ENCODE data around the gene CENPQ.

DNA sequence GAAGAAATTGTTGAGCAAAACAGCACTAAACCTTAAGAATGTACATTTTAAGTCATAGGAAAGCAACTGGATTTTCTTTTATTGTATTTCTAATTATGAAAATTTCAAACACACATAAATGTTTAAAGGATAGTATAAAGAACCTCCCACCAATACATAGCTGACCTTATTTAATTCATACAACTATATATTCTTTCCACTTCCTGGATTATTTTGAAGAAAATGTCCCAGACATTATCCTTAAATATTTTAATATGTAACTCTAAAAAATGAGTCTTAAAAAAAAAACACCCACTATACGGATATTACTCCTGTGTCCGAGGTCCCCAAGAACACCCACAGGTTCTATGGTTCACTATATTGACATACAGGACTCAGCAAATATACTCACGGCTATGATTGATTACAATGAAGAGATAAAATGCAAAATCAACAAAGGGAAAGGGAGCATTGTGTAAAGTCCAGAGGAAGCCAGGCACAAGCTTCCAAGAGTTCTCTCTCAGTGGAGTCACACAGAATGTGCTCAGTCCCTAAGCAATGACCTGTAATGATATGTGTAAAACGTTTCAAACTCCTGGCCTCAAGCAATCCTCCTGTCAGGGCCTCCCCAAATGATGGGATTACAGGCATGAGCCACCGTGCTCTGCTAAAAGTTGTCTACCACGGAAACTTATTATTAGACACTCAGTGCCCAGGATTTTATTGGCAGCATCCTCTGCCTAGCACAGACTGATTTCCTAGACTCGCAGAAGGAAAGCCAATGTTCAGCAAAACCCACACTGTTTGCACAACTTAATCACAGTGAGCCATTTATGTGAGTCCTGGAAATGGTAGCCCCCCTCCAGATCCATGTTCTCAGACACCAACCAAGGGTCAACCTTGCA, 59.8 kb downstream of the CENPQ start:
- TF ChIP-seq, protein P1, sequence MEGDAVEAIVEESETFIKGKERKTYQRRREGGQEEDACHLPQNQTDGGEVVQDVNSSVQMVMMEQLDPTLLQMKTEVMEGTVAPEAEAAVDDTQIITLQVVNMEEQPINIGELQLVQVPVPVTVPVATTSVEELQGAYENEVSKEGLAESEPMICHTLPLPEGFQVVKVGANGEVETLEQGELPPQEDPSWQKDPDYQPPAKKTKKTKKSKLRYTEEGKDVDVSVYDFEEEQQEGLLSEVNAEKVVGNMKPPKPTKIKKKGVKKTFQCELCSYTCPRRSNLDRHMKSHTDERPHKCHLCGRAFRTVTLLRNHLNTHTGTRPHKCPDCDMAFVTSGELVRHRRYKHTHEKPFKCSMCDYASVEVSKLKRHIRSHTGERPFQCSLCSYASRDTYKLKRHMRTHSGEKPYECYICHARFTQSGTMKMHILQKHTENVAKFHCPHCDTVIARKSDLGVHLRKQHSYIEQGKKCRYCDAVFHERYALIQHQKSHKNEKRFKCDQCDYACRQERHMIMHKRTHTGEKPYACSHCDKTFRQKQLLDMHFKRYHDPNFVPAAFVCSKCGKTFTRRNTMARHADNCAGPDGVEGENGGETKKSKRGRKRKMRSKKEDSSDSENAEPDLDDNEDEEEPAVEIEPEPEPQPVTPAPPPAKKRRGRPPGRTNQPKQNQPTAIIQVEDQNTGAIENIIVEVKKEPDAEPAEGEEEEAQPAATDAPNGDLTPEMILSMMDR (conservative IDR thresholded peaks at IDR 0.05; ENCODE audit: low read depth, low read length): no peak
- TF ChIP-seq EZH2 (IDR thresholded peaks at IDR 0.05; ENCODE audit: low read length, unreplicated experiment) (no peak), EZH2phosphoT487 (IDR thresholded peaks at IDR 0.05; ENCODE audit: borderline replicate concordance, low read length) (no peak)
